ENCODE measurements around the gene ASS1. TPM values are rescaled to one million over a fixed set of nuclear protein-coding genes. Genes with fewer than 3 reads are reported as not detected.

ASS1 gene
- total and polyA plus RNA-seq, 2 donors (not counting 1 experiment from before 2014, with no cell fraction given) = 0.30 to 0.44 TPM

- no peaks in the 10 kb centered on the region for H3K9me3 Mint-ChIP-seq (ENCODE audit: insufficient read depth)
Measured at GRCh38 chr9:130478736-130479575, 34.2 kb downstream of the ASS1 start.

More at GRCh38 chr9:130478736-130479575, 34.2 kb downstream of the ASS1 start:
- CTCF ChIA-PET = interaction anchor here (0.5 kb wide), 1 partner anchor 581 kb away, joined by 4 read pairs; no protein-coding TSS in a partner anchor
- Mint-ChIP-seq H3K27ac (no peak overlapping the region), H3K27me3 (peaks cover 21% of the 10 kb centered on the region), H3K4me1 (no peaks in the 10 kb centered on the region), H3K4me3 (no peak overlapping the region)
- 86% methylated on average over 22 of the region's 35 CpGs for WGBS (ENCODE audit: insufficient coverage)
- Histone ChIP-seq H3K9me3 (ENCODE audit: control extremely low read depth in 1 of 3, control insufficient read depth in 2 of 3, insufficient read depth in 1 of 3, low read length in 2 of 3) (no peaks in the 10 kb centered on the region), H3K27me3 (replicated peaks in 1 of 4; ENCODE audit: control extremely low read depth in 1 of 4, control insufficient read depth in 3 of 4, insufficient read depth in 4 of 4, low read length in 3 of 4) (no peaks in the 10 kb centered on the region), H4K20me1 (ENCODE audit: control insufficient read depth, insufficient read depth, low read length, poor library complexity, severe bottlenecking) (no peaks in the 10 kb centered on the region), H3K36me3 (replicated peaks in 1 of 2; ENCODE audit: control extremely low read depth in 1 of 2, control insufficient read depth in 1 of 2, extremely low read depth in 1 of 2, insufficient read depth in 2 of 2, low read length in 1 of 2) (no peaks in the 10 kb centered on the region), H3K27ac (ENCODE audit: low read length in 2 of 2) (no peak overlapping the region), H3K4me3 (ENCODE audit: control extremely low read depth in 1 of 5, extremely low read depth in 1 of 5, insufficient read depth in 1 of 5, low read depth in 2 of 5, low read length in 4 of 5) (no peak overlapping the region), H3K79me2 (ENCODE audit: control insufficient read depth, insufficient read depth, low read length) (no peaks in the 10 kb centered on the region), H3K4me2 (replicated peaks; ENCODE audit: low read depth, low read length, poor library complexity, severe bottlenecking) (no peak overlapping the region), H2AFZ (ENCODE audit: insufficient read depth, low read depth, low read length, poor library complexity, severe bottlenecking) (no peak overlapping the region), H3K9ac (ENCODE audit: low read length) (no peak overlapping the region), H3K4me1 (ENCODE audit: control insufficient read depth in 2 of 2, insufficient read depth in 2 of 2, low read length in 2 of 2) (no peaks in the 10 kb centered on the region)
- TF ChIP-seq EZH2 (IDR thresholded peaks at IDR 0.05; ENCODE audit: borderline replicate concordance, insufficient read depth, low read depth, low read length, poor library complexity, severe bottlenecking) (no peak), CTCF (IDR thresholded peaks at IDR 0.05) (no peak)
- intact Hi-C loops (cut with micrococcal nuclease) = no loop called here
- POLR2A ChIA-PET = no interaction called here
- ATAC-seq (ENCODE audit: low read depth) (no peak), DNase-seq (no peak)
